NCI-H1436 (cell line): ENCODE measurements around the gene IL17RA.

Experiments used
- DNase-seq: peaks from one replicate; lab custom pipeline; 2025; lab: John Stamatoyannopoulos, UW

The IL17RA gene

GRCh38 chr22:17083255-17083654, 1.5 kb upstream of the IL17RA start:
- no peak for DNase-seq

GRCh38 chr22:17083811-17084441, 874 bp upstream of the IL17RA start:
- DNase-seq = no peak

GRCh38 chr22:17085277-17086181, 729 bp downstream of the IL17RA start:
- no peak for DNase-seq

- no peak for DNase-seq
Measured at GRCh38 chr22:17086296-17086695, 1.5 kb downstream of the IL17RA start.

- DNase-seq = no peak
Measured at GRCh38 chr22:17086788-17087497, 2.1 kb downstream of the IL17RA start.

- DNase-seq = no peak
Measured at GRCh38 chr22:17087498-17088131, 2.8 kb downstream of the IL17RA start.

- DNase-seq = no peak
Measured at GRCh38 chr22:17090550-17090949, 5.8 kb downstream of the IL17RA start.

GRCh38 chr22:17091851-17092250, 7.1 kb downstream of the IL17RA start:
- no peak for DNase-seq

GRCh38 chr22:17093081-17093480, 8.3 kb downstream of the IL17RA start:
- no peak for DNase-seq

GRCh38 chr22:17095538-17095937, 10.7 kb downstream of the IL17RA start:
- DNase-seq = no peak

GRCh38 chr22:17096071-17096470, 11.3 kb downstream of the IL17RA start:
- no peak for DNase-seq

GRCh38 chr22:17097062-17097461, 12.3 kb downstream of the IL17RA start:
- no peak for DNase-seq

- DNase-seq = no peak
Measured at GRCh38 chr22:17097701-17098100, 12.9 kb downstream of the IL17RA start.

- DNase-seq = no peak
Measured at GRCh38 chr22:17098379-17098819, 13.6 kb downstream of the IL17RA start.

- DNase-seq = no peak
Measured at GRCh38 chr22:17100621-17101020, 15.8 kb downstream of the IL17RA start.

- DNase-seq = no peak
Measured at GRCh38 chr22:17101475-17102296, 16.9 kb downstream of the IL17RA start.

GRCh38 chr22:17102297-17102667, 17.5 kb downstream of the IL17RA start:
- no peak for DNase-seq

- DNase-seq = no peak
Measured at GRCh38 chr22:17103351-17103750, 18.6 kb downstream of the IL17RA start.

- DNase-seq = no peak
Measured at GRCh38 chr22:17104336-17104935, 19.6 kb downstream of the IL17RA start.

- no peak for DNase-seq
Measured at GRCh38 chr22:17105143-17106129, 20.6 kb downstream of the IL17RA start.
